Right lobe of liver (tissue), 4 donors: ENCODE data around the gene NRP2.

Source experiments
- POLR2A ChIP-seq: fragments of 450-650 bp; IDR thresholded peaks from one replicate; pipeline ENCODE4 v1.6.1; 2017; ENCODE audit warnings: antibody characterized with exemption, mild to moderate bottlenecking
- TF ChIP-seq, protein P1 (sequence below), 4 donors: fragments of 200-600 bp in 3 of 4; fragments of 450-650 bp in 1 of 4; IDR thresholded peaks; one replicate each; pipeline versions ENCODE4 v1.5.1 to v1.8.0; 2016 to 2022; ENCODE audit warnings: antibody characterized with exemption in 4 of 4, mild to moderate bottlenecking in 2 of 4
- donor health status: DM: no; HTN: no; CAD: no.
- donor health status: DM: no; HTN: no; CAD: no.
- donor health status: DM: no; HTN: yes; CAD: no.

DNA sequence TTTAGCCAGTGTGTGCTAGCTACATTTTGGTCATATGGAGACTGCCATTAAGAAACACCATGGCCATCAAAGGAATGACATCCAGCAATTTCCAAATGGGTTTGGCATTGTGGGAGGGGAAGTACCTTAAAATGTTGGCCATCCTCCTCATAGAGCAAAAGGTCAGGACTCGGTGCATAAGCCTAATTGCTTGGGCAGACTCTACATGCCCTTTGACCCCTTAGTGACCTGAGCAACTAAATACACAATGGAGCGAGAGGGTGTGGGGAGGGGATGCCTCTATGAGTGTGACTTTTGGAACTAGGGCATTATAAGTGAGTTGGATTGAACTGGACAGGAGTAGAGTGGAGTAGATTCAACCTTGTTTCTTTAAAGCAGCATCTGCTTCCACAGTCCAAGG, 44.9 kb downstream of the NRP2 start:
- no peak for TF ChIP-seq POLR2A
- TF ChIP-seq, protein P1, sequence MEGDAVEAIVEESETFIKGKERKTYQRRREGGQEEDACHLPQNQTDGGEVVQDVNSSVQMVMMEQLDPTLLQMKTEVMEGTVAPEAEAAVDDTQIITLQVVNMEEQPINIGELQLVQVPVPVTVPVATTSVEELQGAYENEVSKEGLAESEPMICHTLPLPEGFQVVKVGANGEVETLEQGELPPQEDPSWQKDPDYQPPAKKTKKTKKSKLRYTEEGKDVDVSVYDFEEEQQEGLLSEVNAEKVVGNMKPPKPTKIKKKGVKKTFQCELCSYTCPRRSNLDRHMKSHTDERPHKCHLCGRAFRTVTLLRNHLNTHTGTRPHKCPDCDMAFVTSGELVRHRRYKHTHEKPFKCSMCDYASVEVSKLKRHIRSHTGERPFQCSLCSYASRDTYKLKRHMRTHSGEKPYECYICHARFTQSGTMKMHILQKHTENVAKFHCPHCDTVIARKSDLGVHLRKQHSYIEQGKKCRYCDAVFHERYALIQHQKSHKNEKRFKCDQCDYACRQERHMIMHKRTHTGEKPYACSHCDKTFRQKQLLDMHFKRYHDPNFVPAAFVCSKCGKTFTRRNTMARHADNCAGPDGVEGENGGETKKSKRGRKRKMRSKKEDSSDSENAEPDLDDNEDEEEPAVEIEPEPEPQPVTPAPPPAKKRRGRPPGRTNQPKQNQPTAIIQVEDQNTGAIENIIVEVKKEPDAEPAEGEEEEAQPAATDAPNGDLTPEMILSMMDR (IDR thresholded peaks at IDR 0.05): no peak
